ELR (cell line): ENCODE results near the gene IL5.
A peak's percentile ranks its signal among the peaks of the same experiment; 100 is the strongest.
"Not testable (repeated sequence)": the region's sequence is repeated elsewhere in the genome, so short reads cannot be mapped to it uniquely, and the experiment has no call there.

Experiments used
- DNase-seq: peaks from one replicate; pipeline ENCODE4 v3.0.0-alpha.2; 2015; ENCODE audit warnings: low read depth

The IL5 gene

DNA sequence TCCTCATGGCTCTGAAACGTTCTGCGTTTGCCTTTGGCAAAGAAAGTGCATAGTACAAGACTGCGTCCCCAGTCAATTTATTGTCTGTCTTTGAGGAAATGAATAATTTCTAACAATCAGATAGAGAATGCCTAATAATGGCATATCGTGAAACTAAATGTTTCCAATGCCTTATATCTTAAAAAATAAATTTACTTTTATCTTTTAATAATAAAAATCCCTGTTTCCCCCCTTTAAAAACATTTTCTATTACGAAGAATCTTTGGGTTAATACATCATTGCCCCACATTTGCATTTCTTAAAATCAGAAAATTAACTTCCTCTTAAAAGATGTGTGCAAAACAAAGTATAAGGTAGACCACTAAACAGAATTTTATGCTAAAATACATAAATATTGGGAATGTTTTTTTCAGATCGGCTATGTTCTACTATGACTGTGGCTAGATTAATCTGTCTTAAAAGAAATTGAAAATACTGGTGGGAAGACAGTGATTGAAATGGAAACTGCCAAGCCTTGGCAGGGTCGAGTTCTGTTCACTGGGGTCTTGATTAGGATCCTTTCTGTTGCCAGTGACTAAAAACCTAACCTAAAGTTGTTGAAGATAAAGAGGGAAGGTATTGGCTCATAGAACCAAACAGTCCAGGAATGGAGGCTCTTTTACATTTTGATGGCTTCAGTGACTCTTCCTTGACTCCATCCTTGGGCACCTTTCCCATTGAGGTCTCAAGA lies at the start of gene IL5:
TSS of gene IL5 (minus strand) at position 51 of the 730 bp plus-strand sequence. CDS start at position 7, 44 bp downstream.
- DNase-seq = no peak

DNA sequence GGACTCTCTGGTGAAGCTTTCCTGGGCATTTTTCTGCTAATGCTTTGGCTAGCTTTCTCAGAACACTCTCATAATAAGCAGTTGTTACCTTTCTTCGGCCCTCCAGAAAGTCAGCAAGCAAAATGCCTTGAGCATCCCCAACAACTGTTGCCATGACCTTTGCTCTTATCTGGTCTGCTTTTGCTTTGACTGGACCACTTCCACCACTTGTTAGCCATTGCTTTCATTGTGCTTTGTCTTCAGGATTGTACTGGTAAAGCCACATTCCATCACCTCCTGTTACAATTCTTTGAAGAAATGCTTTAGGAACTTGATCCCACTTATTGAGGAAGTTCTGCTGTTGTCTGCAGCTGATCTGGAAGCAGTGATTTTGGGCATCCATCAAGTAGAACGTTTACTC lies 49.2 kb upstream of the IL5 start:
- no peak for DNase-seq

DNA sequence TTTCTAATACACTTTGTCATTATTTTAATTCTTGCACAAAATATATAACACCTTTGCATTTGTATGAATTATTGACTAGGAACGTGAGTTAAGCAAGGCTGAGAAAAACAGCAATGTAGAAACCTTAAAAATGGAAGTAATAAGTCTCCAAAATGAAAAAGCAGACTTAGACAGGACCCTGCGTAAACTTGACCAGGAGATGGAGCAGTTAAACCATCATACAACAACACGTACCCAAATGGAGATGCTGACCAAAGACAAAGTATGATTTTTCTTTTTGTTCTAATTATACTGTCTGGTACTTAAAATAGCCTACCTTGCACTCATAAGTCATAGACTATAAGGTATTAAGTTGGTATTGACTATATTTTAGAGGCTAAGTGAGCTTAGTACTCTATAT lies 47.8 kb upstream of the IL5 start:
- peak; percentile 33 for DNase-seq

DNA sequence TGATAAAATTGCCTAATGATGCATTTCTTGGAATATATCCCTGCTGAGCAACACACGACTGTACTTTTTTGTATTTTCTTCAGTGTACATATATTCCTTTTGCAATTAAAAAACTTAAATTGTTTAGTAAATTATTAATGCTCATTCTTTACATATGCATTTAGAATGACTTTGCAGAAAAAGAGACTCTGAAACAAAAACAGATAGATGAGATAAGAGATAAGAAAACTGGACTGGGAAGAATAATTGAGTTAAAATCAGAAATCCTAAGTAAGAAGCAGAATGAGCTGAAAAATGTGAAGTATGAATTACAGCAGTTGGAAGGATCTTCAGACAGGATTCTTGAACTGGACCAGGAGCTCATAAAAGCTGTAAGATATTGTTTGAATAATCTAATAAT lies 46.1 kb upstream of the IL5 start:
- DNase-seq = no peak

DNA sequence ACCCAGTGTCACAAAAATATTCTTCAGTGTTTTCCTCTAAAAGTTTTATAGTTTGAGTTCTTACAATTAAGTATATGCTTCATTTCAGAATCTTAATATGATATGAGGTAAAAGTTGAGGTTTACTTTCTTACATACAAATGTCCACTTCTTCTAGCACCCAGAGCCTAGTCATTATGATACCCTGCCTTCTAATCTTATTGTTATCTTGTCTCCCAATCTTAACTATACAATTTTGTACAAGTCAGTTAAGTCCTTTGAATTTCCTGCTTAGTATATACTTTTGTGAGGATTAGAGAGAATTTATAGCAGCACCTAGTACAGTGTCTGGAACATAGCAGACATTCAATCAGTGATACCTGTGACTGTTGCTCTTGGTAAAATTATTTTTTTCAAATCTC lies 42.7 kb upstream of the IL5 start:
- no peak for DNase-seq

DNA sequence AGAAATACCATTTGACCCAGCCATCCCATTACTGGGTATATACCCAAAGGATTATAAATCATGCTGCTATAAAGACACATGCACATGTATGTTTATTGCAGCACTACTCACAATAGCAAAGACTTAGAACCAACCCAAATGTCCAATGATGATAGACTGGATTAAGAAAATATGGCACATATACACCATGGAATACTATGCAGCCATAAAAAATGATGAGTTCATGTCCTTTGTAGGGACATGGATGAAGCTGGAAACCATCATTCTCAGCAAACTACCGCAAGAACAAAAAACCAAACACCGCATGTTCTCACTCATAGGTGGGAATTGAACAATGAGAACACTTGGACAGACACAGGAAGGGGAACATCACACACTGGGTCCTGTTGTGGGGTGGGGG lies 41.2 kb upstream of the IL5 start:
- not testable (repeated sequence) for DNase-seq

DNA sequence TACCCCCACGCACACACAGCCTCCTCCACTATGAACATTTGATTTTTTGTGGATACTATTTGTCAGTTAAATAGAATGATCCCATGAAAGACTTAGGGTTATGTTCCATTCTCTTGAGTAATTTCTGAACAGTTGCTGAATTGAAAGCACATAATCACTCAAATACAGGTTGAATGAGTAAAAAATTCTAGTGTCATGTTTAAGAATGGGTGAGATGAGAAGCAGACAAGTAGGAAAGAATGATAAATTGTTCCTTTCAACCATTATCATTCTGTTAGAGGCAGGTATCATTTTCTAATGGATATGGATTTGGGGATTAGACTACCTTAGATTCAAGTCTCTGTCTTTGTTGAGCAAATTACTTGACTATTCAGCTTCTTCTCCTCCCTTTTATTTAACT lies 32.8 kb upstream of the IL5 start:
- no peak for DNase-seq

DNA sequence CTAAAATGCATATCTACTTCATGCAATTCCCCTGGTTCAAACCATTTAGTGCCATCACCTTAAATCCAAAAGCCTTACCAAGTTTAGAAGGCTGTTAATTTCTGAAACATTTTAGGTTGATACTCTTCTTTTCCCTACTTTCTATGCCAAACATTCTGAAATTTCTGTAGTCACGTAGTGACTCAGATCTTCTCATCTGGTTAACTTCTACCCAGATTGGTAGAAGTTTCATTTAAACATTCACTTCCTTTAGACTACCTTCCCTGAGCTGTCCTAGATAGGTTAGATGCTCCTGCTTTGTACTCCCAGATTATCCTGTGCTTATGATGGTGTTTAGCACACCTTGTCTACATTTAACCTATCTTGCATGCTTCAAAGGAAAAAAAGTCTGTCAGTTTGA lies 23.3 kb upstream of the IL5 start:
- DNase-seq = no peak

DNA sequence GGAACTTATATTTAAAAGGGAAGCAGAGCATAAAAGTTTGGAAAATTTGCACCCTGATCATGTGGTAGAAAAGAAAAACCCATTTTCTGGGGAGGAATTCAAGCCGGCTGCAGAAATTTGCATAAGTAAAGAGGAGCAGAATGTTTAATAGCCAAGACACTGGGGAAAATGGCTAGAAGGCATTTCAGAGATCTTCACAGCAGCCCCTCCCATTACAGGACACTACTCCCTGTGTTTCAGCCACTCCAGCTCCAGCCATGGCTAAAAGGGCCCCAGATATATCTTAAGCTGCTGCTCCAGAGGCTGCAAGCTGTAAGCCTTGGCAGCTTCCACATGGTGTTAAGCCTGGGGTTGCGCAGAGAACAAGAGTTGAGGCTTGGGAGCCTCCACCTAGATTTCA lies 21.2 kb upstream of the IL5 start:
- DNase-seq = not testable (repeated sequence)

DNA sequence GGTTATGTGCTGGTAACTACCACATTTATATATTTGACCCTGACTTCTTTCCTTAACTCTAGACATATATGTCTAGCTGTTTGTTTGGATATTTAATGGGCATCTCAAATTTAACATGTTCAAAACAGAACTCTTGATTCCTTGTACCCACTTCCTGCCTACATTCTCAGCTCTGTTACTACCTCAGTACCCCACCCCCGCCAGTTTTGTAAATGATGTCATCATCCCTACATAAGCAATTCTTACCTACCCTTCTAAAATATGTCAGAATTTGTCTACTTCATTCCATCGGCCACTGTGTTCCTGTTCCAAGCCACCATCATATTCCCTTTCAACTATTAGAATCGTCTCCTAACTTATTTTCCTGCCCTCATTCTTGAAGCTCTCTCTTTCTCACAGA lies 18.3 kb upstream of the IL5 start:
- DNase-seq = peak; percentile 10

DNA sequence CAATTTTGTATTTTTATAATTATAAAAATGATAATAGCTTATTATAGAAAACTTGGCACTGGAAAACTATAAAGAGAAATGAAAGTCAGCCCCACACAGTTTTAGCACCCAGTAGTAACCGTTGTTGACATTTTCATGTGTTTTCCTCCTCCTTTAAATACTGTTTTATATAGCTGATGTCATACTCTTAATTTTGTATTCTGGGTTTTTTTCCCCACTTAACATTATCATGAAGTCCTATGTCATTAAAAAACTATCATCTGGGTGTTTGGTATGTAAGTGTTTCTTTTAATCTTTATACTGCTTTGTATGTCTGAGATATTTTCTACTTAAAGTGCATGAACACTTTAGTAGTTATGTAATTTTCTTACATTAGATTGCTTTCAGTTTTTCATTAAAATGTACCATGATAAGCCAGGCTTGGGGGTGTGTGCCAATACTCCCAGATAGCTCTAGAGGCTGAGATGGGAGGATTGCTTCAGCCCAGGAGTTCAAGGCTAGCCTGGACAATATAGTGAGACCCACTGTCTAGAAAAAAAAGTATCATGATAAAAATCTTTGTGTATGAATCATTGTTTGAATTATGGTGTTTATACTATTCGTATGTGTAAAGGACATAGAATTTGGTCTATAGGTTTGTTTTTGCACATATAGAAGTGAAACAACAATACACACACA lies 16.2 kb upstream of the IL5 start:
- DNase-seq = no peak

DNA sequence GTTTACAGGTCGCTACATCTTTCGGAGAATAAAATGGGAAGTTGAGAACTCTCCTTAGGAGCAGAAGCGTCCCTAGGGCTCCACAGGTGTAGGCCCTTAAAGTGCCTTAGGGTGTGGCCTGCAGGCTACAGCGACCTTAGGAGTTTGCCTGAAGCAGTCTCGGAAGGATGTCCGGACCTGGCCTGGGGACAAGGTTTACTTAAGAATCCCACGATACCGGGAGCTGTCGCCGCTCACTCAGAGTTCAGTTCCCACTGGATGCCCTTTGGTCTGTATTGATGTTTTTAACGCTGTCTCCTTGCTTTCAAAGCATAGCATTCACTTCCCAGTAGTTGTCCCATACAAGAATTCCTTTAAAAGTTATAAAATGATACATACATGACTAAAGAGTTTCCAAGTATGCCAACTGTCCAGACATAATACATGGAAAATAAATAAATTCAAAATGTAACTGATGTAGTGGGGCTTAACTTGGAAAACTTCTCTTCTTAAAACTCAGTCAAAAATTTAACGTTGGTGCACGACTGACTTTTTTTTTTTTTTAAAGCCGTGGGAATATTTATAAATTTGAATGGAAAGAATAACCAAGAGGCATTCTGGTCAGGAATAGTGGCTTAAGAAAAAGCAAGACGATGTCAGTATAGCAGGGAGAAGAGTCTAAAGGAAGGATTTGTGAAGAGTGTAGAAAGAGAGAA lies 14.3 kb upstream of the IL5 start:
- peak; percentile 67 for DNase-seq

DNA sequence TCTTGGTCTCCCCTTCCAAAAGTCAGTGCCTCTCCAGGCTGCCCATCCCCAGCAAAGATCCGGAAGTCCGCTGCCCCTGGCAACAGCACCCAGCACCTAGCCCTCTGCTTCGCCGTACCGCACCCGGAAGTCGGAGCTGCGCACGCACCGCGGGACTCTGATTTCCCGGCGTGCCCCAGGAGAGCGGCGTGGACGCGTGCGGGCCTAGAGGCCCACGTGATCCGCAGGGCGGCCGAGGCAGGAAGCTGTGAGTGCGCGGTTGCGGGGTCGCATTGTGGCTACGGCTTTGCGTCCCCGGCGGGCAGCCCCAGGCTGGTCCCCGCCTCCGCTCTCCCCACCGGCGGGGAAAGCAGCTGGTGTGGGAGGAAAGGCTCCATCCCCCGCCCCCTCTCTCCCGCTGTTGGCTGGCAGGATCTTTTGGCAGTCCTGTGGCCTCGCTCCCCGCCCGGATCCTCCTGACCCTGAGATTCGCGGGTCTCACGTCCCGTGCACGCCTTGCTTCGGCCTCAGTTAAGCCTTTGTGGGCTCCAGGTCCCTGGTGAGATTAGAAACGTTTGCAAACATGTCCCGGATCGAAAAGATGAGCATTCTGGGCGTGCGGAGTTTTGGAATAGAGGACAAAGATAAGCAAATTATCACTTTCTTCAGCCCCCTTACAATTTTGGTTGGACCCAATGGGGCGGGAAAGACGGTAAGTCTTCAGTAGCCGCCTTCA lies 13.6 kb upstream of the IL5 start, which contains the start of gene RAD50:
TSS of gene RAD50 (plus strand) at position 215 of the 715 bp plus-strand sequence. CDS start at position 563, 348 bp downstream.
- peak; percentile 93 for DNase-seq

DNA sequence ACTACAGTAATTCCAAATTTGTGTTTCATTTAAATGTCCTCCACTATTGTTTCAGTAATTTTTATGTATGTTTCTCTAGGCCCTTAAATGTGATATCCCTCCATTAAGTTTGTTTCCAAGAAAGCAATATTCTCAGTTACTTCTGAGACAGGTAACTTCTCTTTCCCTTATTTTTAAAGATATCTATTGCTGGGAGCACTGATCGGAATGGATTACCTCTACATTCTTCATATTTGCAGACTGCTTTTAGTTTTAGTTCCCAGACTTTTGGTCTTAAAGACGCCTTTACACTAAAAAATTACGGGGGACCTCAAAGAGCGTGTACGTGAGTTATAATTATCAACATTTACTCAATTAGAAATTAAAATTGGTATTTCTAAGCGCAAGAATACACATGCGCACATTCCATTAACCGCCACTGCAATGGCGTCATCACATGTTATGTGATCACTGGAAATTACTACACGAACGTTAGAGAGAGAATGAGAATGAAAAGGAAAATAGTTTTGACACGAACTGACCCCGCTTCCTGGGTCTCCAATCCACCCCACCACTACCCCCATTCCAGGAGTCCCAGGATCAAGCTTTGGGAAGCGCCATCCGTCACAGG lies 12.9 kb upstream of the IL5 start:
- DNase-seq = no peak

DNA sequence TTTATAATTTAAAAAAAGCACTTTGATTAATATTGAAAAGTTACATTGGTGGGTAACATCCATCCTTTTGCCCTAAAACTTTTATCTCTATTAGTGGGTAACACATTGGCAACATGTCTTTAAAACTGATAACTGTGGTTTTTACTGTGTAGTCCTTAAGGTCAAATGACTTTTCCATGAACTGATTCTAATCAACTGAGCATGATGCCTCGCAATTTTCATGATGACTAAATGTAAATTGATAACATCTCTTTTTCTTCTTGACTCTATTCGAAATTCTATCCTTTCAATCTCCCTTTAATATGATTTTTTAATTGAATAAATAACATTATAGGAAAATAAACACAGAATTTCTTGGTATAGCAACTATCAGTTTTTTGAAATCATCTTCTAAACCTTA lies 6.3 kb upstream of the IL5 start:
- no peak for DNase-seq

DNA sequence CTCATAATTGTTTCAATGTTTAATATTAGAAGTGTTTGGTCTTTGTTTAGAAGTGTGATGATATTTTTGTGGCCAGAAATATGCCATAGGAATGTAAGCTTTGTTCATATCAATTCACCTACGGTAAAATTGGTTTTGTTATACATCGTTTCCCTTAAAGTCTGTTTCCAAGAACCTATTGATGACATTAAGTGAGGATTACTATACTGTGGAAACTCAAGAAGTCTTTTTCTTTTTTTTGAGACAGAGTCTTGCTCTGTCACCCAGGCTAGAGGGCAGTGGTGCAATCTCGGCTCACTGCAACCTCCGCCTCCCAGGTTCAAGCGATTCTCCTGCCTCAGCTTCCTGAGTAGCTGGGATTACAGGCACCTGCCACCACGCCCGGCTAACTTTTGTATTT lies 5.5 kb upstream of the IL5 start:
- not testable (repeated sequence) for DNase-seq

DNA sequence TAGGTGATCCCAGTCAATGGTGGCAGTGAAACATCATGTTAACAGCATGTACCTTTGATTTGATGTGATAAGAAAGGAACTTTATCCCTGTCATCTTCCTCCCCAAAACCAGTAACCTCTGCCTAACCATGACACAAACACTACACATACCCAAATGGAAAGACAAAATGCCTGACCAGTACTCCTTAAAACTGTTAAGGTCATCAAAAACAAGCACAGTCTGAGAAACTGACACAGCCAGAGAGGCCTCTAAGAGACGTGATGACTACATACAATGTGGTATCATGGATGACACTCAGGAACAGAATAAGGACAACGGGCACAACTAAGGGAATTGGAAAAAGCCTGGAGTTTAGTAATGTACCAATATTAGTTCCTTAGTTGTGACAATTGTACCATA lies 3.9 kb upstream of the IL5 start:
- no peak for DNase-seq

DNA sequence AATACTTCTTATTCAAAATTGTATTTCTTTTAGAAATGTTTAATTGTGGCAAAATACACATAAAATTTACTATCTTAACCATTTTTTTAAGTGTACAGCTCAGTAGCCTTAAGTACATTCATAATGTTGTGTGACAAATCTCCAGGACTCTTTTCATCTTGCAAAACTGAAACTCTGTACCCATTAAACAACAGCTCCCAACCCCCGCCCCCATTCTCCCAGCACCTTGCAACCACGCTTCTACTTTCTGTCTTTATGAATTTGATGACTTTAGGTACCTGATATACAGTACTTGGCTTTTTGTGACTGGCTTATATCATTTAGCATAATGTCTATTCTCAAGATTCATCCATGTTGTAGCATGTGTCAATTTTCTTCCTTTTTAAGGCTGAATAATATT lies 2.8 kb upstream of the IL5 start:
- DNase-seq = no peak

DNA sequence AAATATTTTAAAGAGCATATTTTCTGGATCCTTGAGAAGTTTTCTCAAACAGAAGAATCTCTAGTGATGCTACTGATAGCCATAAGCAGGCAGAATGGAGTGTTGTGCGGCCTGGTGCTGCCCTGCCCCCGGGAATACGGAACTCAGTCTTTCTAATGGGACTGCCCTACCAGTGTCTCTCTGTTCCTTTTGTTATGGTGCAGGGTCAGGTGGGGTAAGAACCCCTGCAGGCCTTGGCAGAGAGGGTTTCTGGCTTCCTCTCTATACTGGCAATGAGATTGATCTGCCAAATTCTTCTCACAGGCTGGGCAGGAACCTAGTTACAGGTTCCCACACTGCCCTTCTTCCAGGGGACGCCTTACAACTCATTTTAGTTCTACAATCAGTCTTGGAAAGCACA lies 2.6 kb downstream of the IL5 start:
- no peak for DNase-seq

DNA sequence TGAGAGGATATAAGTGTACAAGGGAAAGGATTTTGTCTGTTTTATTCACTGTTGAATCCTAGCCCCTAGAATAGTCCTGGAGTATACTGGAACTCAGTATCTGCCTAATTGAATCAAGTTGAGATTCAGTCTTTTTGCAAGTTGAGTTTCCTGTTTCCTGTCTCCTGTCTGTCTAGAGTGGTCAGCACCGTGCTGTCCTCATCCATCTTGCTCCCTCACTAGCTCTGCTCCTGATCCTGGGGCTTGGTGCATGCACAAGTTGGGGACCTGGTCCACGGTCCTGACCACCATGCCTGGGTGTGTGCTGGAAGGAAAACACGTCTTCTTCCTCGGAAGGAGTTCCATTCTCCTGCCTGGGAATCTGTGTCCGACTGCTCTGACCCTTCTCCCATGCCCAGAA lies 3.2 kb downstream of the IL5 start:
- DNase-seq = no peak

DNA sequence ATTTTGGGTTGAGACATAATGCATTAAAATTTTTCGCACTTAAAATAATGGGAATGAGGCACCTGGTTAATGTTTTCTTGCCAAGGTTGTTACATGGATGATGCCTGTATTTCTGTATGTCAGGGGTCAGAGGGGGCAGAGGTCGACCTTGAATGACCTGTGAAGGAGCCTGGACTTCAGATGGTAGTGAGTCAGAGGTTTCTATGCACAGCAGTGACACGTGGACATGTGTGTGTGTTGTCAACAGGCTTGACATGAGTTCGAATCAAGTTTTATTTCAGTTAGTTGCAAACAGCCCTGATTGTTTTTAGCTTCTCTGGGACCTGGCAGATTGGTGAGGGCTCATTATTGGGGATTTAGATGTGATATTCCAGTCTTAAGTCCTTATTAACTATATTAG lies 3.6 kb downstream of the IL5 start:
- DNase-seq = no peak

DNA sequence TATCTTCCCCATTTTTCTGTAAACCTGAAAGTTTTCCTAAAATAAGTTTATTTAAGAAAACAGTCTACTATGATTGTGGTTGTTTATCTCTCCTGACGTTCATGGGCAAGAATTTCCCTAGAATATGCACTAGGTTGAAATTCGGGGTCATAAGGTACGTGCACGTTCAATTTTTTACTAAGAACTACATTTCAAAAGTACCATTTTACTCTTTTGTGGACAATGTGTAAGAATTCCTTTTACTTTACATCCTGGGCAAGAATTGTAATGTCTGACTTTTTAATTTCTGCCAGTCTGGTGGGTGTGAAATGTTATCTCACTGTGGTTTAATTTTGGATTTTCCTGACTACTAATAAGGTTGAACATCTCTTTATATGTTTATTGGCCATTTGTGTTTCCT lies 12.4 kb downstream of the IL5 start:
- DNase-seq = no peak
